ENCODE results near the gene NPM1.

DNA sequence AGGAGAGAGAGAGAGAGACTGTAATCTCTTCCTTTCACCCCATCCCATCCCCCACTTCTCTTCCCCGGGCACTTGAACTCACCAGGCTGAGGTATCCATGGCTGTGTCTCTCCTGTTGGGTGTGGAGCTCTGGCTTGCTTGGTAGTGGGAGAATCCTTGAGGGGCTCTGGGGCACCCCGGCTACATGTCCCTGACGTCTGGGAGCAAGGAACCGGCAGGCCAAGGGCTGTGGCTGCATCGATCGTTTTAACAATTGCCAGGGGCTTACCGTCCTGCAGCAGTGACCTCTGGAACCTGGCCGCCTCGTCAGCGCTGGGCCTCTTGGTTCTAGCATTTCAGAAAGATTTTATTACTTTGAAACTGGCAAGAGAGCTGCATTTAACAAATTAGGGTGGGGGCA lies 61.8 kb downstream of the NPM1 start:
- TF ChIP-seq, protein P1, sequence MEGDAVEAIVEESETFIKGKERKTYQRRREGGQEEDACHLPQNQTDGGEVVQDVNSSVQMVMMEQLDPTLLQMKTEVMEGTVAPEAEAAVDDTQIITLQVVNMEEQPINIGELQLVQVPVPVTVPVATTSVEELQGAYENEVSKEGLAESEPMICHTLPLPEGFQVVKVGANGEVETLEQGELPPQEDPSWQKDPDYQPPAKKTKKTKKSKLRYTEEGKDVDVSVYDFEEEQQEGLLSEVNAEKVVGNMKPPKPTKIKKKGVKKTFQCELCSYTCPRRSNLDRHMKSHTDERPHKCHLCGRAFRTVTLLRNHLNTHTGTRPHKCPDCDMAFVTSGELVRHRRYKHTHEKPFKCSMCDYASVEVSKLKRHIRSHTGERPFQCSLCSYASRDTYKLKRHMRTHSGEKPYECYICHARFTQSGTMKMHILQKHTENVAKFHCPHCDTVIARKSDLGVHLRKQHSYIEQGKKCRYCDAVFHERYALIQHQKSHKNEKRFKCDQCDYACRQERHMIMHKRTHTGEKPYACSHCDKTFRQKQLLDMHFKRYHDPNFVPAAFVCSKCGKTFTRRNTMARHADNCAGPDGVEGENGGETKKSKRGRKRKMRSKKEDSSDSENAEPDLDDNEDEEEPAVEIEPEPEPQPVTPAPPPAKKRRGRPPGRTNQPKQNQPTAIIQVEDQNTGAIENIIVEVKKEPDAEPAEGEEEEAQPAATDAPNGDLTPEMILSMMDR (IDR thresholded peaks at IDR 0.05; ENCODE audit: low read depth, low read length, missing input control), result no peak
- TF ChIP-seq, protein P2, sequence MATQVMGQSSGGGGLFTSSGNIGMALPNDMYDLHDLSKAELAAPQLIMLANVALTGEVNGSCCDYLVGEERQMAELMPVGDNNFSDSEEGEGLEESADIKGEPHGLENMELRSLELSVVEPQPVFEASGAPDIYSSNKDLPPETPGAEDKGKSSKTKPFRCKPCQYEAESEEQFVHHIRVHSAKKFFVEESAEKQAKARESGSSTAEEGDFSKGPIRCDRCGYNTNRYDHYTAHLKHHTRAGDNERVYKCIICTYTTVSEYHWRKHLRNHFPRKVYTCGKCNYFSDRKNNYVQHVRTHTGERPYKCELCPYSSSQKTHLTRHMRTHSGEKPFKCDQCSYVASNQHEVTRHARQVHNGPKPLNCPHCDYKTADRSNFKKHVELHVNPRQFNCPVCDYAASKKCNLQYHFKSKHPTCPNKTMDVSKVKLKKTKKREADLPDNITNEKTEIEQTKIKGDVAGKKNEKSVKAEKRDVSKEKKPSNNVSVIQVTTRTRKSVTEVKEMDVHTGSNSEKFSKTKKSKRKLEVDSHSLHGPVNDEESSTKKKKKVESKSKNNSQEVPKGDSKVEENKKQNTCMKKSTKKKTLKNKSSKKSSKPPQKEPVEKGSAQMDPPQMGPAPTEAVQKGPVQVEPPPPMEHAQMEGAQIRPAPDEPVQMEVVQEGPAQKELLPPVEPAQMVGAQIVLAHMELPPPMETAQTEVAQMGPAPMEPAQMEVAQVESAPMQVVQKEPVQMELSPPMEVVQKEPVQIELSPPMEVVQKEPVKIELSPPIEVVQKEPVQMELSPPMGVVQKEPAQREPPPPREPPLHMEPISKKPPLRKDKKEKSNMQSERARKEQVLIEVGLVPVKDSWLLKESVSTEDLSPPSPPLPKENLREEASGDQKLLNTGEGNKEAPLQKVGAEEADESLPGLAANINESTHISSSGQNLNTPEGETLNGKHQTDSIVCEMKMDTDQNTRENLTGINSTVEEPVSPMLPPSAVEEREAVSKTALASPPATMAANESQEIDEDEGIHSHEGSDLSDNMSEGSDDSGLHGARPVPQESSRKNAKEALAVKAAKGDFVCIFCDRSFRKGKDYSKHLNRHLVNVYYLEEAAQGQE (IDR thresholded peaks at IDR 0.05), result no peak
- TF ChIP-seq TAF1 (conservative IDR thresholded peaks at IDR 0.05), result no peak
- TF ChIP-seq, protein P3, sequence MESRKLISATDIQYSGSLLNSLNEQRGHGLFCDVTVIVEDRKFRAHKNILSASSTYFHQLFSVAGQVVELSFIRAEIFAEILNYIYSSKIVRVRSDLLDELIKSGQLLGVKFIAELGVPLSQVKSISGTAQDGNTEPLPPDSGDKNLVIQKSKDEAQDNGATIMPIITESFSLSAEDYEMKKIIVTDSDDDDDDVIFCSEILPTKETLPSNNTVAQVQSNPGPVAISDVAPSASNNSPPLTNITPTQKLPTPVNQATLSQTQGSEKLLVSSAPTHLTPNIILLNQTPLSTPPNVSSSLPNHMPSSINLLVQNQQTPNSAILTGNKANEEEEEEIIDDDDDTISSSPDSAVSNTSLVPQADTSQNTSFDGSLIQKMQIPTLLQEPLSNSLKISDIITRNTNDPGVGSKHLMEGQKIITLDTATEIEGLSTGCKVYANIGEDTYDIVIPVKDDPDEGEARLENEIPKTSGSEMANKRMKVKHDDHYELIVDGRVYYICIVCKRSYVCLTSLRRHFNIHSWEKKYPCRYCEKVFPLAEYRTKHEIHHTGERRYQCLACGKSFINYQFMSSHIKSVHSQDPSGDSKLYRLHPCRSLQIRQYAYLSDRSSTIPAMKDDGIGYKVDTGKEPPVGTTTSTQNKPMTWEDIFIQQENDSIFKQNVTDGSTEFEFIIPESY (IDR thresholded peaks at IDR 0.05), result no peak
- no peak for TF ChIP-seq SP1 (IDR thresholded peaks at IDR 0.05)
- peak in 1 of 2 donors; percentile 5 for TF ChIP-seq RXRA (IDR thresholded peaks at IDR 0.05)
- no peak for TF ChIP-seq RAD21 (IDR thresholded peaks at IDR 0.05)

Measured in liver (tissue), 3 donors.